Stimulated activated CD4-positive, alpha-beta T cell treated with anti-CD3 and anti-CD28 coated beads, Interleukin-2, amount 100 ng/mL, for 24 hours (primary cell): Measurements from ENCODE around the gene EHF.

Source experiments
- DNase-seq, 2 donors: peaks; one replicate each; pipeline ENCODE4 v3.0.0-alpha.2; 2020

EHF gene

DNA sequence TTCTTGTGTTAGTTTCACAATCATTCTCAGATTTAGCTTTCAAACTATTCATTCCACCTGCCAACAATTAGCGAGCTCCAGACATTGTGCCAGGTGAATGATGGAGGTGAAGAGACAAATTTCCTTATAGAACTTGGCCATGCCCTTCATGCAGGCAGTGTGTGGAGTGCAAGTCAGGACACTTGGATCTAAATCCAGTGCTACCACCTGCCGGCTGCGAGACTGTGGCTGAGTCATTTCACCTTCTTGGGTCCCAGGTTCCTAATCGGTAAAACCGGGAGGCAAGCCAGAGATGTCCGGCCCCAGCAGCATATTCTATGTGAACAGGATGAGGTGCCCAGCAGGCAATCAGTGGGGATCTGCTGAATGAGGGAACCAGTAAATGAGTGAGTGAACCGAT is 18.6 kb upstream of the EHF start:
- DNase-seq: no peak

- no peak for DNase-seq
Measured at GRCh38 chr11:34603129-34604001, 17.5 kb upstream of the EHF start.

GRCh38 chr11:34604145-34604544 is 16.7 kb upstream of the EHF start:
- no peak for DNase-seq

- no peak for DNase-seq
Measured at GRCh38 chr11:34604911-34605310, 16.0 kb upstream of the EHF start.

GRCh38 chr11:34605481-34606325 is 15.2 kb upstream of the EHF start:
- no peak for DNase-seq

- DNase-seq: no peak
Measured at GRCh38 chr11:34606326-34607120, 14.4 kb upstream of the EHF start.

DNA sequence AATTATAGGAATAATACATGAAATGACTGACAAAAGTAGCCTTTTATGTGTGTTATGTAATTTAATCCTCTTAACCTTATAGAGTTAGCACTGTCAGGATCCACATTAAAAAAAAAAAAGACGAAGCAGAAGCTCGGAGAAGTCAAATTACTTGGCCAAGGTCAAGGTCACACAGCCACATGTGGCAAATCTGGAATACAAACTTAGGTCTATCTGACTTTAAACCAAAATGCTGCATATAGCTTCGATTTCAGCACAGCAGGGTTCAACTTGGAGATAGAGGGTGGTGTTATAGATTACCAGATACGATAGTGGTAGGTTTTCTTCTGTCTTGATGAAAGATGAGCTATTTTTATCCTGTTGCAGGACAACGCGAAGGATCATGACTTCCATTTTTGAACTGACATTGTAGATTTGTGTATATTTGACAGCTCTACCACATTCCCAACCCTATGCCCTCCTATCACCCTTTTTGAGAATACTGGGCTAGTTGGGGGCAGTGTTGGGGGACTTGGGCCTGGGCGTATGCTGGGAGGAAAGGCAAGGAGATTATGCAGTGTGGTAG is 11.6 kb upstream of the EHF start:
- DNase-seq: no peak

DNA sequence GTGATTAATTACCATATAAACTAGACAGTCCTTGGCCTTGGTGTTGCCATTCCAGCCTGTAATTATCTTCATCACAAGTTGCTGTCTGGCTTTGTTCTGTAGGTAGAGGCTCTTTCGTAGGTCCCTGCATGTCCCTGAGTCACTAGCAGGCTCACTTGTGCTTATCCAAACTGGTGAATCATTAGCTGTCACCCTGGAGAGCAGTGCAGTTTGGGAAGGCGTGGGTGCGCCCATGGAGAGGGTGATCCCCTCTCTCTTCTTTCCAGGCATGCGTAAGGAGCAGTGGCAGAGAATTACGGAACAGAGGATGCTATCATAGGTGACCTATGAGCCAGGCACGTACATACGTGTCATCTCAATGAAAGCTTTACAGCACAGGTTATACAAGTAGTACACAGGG is 11.0 kb upstream of the EHF start:
- no peak for DNase-seq

DNA sequence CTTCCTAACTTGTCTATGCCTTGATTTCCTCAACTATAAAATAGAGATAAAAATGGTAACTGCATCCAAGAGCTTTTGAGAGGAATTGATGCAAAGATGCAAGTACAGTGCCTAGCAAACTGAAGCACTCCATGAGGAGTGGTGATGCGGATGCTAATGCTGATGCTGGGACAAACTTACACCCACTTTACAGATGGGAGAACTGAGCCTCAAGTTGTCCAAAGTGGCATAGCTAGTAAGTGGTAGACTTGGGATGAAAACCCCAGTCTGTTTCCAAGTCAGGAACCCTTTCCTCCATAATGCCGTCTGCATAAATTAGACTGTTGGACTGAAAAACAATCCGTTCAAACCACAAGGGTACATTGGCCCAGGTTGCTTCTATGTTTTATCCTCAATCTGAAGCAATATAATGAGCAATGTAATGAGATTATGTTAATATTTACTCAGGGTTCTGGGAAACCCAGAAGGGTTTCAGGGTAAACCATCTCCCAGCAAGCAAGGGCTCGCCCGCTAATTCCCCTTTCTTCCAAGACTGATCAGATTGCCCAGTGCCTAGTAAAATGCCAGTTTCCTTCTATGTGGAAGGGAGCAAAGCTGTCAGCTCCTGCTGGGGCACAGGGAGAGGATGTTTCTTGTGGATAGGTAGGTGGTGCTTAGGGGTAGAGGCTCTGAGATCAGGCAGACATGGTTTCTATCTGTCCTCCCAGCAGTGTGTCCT is 10.4 kb upstream of the EHF start:
- no peak for DNase-seq

- DNase-seq: no peak
Measured at GRCh38 chr11:34613015-34613414, 7.9 kb upstream of the EHF start.

DNA sequence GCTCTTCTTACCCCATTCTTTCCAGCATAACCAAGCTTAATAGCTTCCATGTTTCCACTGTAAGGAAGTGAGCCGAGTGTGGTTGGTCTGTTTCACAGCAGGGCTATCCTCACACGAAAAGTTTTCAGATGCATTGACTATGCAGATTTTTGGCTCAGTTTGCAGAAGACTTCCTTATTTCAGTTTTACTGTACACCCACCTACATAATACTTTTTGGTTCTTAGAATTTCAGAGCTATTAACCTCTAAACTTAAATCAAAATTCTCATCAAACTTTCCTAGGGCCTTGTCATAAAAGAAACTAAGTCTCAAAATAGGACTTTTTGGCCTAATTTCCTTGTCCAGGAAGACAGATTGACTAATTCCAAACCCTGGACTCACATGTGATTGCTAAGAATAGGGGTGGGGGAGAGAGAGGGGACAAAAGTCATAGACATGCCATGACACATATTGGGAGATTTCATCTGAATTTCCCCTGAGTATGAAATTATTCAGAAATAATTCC is 7.3 kb upstream of the EHF start:
- DNase-seq: peak in 1 of 2 donors; percentile 9

- DNase-seq: no peak
Measured at GRCh38 chr11:34614344-34615104, 6.4 kb upstream of the EHF start.

- no peak for DNase-seq
Measured at GRCh38 chr11:34616086-34616485, 4.8 kb upstream of the EHF start.

DNA sequence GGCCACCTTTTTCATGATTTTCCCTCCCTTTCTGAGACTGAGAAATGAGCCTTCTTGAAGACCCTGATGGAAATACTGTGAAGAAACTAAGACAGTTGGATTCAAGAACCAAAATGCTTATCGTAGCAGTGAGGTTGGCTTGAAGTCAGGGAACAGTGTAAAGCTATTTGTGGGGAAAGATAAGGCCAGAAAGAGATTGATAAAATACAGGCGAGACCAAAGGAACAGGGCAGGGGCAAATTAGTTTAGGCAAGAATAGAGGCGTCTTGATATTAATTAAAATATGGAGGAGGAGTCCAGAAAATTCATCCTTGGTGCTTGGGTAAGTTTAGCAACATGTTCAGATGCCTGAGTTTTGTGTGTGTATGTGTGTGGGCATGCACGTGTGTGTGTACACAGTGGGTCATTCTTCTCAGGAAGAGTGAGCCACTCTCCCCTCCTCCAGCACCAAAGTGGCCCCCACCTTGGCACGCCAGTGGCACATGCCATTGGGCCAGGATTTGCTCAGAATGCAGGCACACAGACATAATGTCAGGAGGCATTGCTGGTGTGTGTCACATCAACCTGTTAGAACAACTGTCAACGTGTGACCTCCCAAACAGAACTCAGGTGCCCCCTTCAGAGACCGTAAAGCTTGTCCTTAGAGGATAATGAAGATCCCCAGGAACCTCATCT is 3.9 kb upstream of the EHF start:
- no peak for DNase-seq

DNA sequence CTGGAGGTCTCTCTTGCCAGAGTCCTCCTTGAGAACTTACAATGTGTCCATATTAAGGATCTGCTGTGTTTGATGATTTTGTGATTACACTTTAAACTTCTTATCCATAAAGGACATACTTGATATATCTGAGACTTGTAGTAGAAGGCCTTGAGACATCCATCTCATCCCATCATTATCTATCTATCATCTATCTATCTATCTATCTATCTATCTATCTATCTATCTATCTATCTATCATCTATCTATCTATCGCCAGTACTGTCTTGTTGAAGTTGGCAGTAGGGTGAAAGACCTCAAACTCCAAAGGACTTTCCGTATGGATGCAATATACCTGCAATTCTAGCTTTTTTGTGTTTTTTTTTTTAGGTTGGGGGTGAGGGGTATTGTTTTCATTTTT is 2.5 kb upstream of the EHF start:
- DNase-seq: no peak

DNA sequence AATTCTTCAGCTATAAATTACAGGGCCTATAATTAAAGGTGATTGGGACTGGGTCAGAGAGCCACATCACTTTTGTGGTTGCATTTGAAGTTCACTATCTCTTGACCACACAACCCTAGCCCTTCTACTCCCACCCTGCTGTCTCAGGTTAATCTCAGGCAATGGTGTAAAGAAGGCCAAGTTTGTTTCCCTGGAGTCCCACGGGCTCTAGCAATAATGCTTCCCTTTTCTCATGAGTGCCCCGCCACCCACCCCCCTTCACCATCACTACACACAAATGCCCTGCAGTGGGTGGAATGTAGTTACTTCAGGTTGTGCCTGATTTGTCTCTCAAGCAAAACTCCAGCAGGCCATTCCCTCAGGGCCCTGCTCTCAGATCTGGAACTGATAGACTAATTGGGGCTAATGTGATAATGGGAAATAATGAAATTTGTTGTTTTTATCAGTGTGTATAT is 1.8 kb upstream of the EHF start:
- DNase-seq: no peak

GRCh38 chr11:34620202-34620601 is 691 bp upstream of the EHF start:
- no peak for DNase-seq

GRCh38 chr11:34621876-34622275 is 983 bp downstream of the EHF start:
- DNase-seq: no peak

- DNase-seq: no peak
Measured at GRCh38 chr11:34623463-34623862, 2.6 kb downstream of the EHF start.

- peak; percentile 26 to 28 for DNase-seq
Measured at GRCh38 chr11:34624069-34624468, 3.2 kb downstream of the EHF start.

DNA sequence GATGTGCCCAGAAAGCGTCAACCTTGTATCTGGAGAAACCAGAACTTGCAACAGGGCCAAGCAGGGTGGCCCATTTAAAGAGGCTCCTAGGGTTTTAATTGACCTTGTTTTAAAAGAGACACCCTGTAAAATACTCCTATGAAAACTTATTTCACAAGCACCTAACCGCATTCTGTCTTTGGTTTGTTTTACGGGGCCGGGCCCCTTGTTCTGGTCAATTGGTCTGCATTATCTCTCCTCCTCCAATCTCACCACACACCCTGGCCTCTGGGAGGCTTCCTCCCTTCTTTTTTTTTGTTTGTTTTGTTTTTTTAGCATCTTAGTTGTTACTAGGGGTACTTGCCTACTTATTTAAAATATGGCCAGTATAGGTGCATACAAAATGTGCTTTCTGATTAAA is 4.7 kb downstream of the EHF start:
- no peak for DNase-seq
